ENCODE results near the gene SLC2A14. TPM values are rescaled to one million over a fixed set of nuclear protein-coding genes. Genes with fewer than 3 reads are reported as not detected.

Gene SLC2A14
- total RNA-seq, 4 donors from 2014 or later: 0.40 TPM; not detected in 3

- intact Hi-C loops (cut with DNase I): no loop called here
- Histone ChIP-seq H3K36me3 (no peaks in the 10 kb centered on the region), H3K9me3 (no peaks in the 10 kb centered on the region), H3K27me3 (no peaks in the 10 kb centered on the region), H3K4me1 (no peaks in the 10 kb centered on the region), H3K4me3 (replicated peaks in 1 of 3) (no peak overlapping the region), H3K27ac (no peak overlapping the region)
- TF ChIP-seq POLR2A (IDR thresholded peaks at IDR 0.05) (no peak), CTCF (IDR thresholded peaks at IDR 0.05) (no peak)
- WGBS, 2 donors: 91 to 92% methylated on average over 3 of the region's 3 CpGs
- DNase-seq: no peak
Measured at GRCh38 chr12:7879246-7879645, 6.5 kb upstream of the SLC2A14 start.

GRCh38 chr12:7877420-7877819 lies 4.7 kb upstream of the SLC2A14 start:
- Histone ChIP-seq H3K27ac (no peak overlapping the region), H3K4me3 (replicated peaks in 1 of 3) (no peak overlapping the region), H3K4me1 (no peaks in the 10 kb centered on the region), H3K9me3 (no peaks in the 10 kb centered on the region), H3K36me3 (no peaks in the 10 kb centered on the region), H3K27me3 (peaks cover 5% of the 10 kb centered on the region)
- DNase-seq: no peak
- 89 to 90% methylated on average over 8 of the region's 8 CpGs for WGBS, 2 donors
- TF ChIP-seq POLR2A (IDR thresholded peaks at IDR 0.05) (no peak), CTCF (IDR thresholded peaks at IDR 0.05) (no peak)
- intact Hi-C loops (cut with DNase I): no loop called here

- H3K27me3 ChIP-seq: peaks cover 14% of the 10 kb centered on the region
- TF ChIP-seq CTCF (IDR thresholded peaks at IDR 0.05) (no peak), POLR2A (IDR thresholded peaks at IDR 0.05) (no peak)
- no peaks in the 10 kb centered on the region for H3K4me1 ChIP-seq
- no peaks in the 10 kb centered on the region for H3K36me3 ChIP-seq
- H3K27ac ChIP-seq: no peak overlapping the region
- WGBS, 2 donors: 62 to 66% methylated on average over 3 of the region's 3 CpGs
- H3K4me3 ChIP-seq (replicated peaks in 1 of 3): no peak overlapping the region
- intact Hi-C loops (cut with DNase I): no loop called here
- no peak for DNase-seq
- no peaks in the 10 kb centered on the region for H3K9me3 ChIP-seq
Measured at GRCh38 chr12:7870335-7870734, 2.4 kb downstream of the SLC2A14 start.

GRCh38 chr12:7869137-7869536 lies 3.6 kb downstream of the SLC2A14 start:
- 92 to 95% methylated on average over 4 of the region's 4 CpGs for WGBS, 2 donors
- peaks cover 14% of the 10 kb centered on the region for H3K27me3 ChIP-seq
- H3K27ac ChIP-seq: no peak overlapping the region
- H3K9me3 ChIP-seq: no peaks in the 10 kb centered on the region
- H3K4me1 ChIP-seq: no peaks in the 10 kb centered on the region
- intact Hi-C loops (cut with DNase I): no loop called here
- H3K4me3 ChIP-seq (replicated peaks in 1 of 3): no peak overlapping the region
- no peak for DNase-seq
- TF ChIP-seq CTCF (IDR thresholded peaks at IDR 0.05): no peak
- TF ChIP-seq POLR2A (IDR thresholded peaks at IDR 0.05): no peak
- no peaks in the 10 kb centered on the region for H3K36me3 ChIP-seq

GRCh38 chr12:7868391-7868790 lies 4.3 kb downstream of the SLC2A14 start:
- intact Hi-C loops (cut with DNase I): no loop called here
- Histone ChIP-seq H3K36me3 (no peaks in the 10 kb centered on the region), H3K27ac (no peak overlapping the region), H3K4me1 (no peaks in the 10 kb centered on the region), H3K4me3 (replicated peaks in 1 of 3) (no peak overlapping the region), H3K9me3 (no peaks in the 10 kb centered on the region), H3K27me3 (peaks cover 14% of the 10 kb centered on the region)
- TF ChIP-seq CTCF (IDR thresholded peaks at IDR 0.05) (no peak), POLR2A (IDR thresholded peaks at IDR 0.05) (no peak)
- DNase-seq: no peak
- WGBS, 2 donors: 87% methylated on average over 4 of the region's 4 CpGs

Measured in thyroid gland (tissue), 4 donors.